Measurements from ENCODE around the gene CCDC40.
"Not testable (repeated sequence)": the region's sequence is repeated elsewhere in the genome, so short reads cannot be mapped to it uniquely, and the experiment has no call there.

CCDC40 gene

DNA sequence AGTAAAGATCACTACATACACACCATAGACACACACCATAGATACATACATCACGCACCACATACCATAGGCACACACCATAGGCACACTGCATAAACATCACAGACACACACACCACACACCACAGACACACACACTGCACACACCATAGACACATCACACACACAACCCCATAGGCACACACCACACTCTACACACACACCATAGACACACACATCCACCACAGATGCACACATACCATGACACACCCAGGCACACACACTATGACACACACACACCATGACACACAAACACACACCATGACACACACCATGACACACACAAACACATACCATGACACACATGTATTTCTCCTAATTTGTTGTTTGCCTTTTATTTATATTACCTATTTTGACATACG lies 14.8 kb upstream of the CCDC40 start:
- no peak for DNase-seq (ENCODE audit: low read depth in 2 of 2)

GRCh38 chr17:80023481-80024205 lies 12.8 kb upstream of the CCDC40 start:
- DNase-seq (ENCODE audit: low read depth in 2 of 2), result no peak

DNA sequence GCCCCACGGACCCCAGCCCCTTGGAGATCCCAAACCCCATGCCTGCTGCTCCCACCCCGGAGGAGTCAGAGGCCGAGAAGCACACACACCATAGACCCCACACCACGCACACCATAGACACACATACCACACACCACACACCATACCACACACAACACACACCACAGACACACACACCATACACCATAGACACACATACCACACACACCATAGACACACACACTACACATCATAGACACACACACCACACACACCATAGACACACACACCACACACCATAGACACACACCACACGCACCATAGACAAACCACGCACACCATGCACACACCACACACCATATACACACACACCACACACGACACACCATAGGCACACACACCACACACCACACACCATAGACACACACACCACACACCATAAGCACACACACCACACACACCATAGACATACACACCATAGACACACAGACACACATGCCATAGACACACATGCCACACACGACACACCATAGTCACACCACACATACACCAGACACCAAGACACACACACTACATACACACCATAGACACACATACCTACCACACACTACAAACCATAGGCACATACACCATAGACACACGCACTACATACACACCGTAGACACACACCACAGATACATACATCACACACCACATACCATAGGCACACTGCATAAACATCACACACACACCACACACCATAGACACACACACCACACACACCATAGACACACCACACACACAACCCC lies 12.1 kb upstream of the CCDC40 start:
- DNase-seq (ENCODE audit: low read depth in 2 of 2), result no peak

DNA sequence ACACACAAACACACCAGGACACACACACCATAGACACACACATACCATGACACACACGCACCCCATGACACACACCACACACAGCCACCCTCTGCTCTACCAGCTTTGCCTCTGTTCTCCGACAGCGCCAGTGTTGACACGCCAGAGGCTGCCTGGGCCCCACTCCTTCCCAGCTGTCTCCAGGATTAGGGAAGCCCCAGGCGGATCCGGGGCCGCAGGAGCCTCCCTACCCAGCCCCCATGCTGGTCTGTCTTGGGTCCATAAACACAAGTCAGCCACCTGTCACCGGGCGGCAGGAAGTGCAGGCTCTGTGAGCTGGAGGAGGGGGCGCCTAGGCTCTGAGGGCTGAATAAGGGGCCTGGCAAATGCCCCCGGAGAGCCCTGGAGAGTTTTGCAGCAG lies 11.3 kb upstream of the CCDC40 start:
- DNase-seq (ENCODE audit: low read depth in 2 of 2), result no peak

DNA sequence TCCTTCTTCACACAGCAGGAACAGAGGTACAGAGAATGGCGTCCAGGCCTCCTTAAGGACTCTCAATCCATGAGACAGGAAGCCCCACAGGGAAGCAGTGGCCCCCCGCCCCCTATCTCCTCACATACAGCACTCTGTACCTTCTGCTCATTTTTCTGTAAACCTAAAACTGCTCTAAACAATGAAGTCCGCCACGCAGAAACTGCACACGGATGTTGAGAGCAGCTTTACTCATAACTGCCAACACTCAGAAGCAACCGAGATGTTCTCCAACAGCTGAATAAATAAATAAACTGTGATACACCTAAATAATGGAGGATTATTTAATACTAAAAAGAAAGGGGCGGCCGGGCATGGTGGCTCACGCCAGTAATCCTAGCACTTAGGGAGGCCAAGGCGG lies 10.6 kb upstream of the CCDC40 start:
- no peak for DNase-seq (ENCODE audit: low read depth in 2 of 2)

DNA sequence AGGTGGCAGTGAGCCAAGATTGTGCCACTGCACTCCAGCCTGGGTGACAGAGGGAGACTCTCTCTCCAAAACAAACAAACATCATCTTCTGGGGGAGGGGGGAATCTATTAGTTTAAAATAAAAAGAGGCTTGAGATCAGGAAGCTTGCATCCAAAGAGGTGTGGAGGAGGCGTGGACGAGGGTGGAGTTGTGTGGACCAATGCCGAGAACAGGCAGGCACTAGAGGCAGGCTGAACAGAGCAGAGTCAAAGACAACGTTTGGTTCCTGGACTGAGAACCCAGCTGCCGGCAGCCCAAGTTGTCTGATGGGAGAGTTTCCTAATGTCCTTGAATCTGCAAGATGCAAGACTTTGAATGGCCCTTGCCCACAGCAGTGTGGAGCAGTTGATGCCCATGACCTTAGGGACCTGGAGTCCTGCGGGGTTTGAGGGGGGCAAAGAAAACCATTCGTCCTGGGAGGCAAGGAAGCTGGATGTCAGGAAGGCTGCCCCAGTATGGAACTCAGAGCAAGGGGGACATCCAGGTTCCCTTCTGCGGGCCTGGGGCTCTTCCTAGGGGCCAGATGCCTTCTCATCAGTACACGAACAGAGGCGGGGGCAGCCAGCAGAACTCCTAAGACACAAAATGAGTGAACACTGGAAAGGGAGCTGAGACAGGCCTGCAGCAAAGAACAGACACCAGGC lies 9.9 kb upstream of the CCDC40 start:
- DNase-seq (ENCODE audit: low read depth in 2 of 2), result no peak

GRCh38 chr17:80027043-80027435 lies 9.4 kb upstream of the CCDC40 start:
- no peak for DNase-seq (ENCODE audit: low read depth in 2 of 2)

DNA sequence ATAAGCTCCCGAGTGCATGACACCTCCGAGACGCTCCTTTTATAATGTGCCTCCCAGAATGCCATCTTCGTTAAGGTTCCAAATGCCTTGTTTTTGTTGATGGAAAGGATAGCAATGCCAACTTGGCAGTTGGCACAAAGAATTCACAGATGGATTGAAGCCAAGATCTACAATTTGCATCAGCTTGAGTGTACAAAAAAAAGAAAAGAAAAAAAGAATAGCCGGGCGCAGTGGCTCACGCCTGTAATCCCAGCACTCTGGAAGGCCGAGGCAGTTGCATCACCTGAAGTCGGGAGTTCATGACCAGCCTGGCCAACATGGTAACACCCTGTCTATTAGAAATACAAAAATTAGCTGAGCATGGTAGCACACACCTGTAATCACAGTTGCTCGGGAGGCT lies 8.4 kb upstream of the CCDC40 start:
- DNase-seq (ENCODE audit: low read depth in 2 of 2), result no peak

- DNase-seq (ENCODE audit: low read depth in 2 of 2), result no peak
Measured at GRCh38 chr17:80029258-80029974, 7.0 kb upstream of the CCDC40 start.

GRCh38 chr17:80030730-80031410 lies 5.6 kb upstream of the CCDC40 start:
- DNase-seq (ENCODE audit: low read depth in 2 of 2), result no peak

- DNase-seq (ENCODE audit: low read depth in 2 of 2), result no peak
Measured at GRCh38 chr17:80031691-80032430, 4.6 kb upstream of the CCDC40 start.

DNA sequence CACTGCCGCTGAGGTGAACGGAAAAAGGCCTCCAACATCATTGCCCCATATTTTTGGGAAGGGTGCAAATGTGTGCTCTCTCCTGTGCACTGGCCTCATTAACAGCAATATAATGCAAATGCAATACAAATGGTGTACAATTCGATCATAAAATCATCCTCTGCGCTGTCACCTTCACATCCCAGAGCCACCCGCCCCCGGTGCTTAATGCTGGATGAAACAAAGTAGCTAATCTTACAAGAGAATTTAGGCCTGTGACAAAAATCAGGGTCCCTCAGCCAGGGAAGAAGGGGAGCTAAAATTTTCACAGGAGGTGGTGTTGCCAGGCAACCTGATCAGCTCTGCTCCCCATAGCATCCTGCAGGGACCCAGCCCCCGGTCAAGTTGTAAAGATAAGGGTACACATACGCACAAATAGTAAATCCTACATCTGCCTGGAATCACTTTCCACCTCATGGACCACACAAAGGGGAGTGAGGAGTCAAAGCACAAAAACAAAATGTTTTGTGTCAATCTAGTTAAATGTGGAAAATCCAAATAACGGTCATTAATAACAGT lies 3.7 kb upstream of the CCDC40 start:
- DNase-seq (ENCODE audit: low read depth in 2 of 2), result no peak

- DNase-seq (ENCODE audit: low read depth in 2 of 2), result no peak
Measured at GRCh38 chr17:80033840-80034239, 2.6 kb upstream of the CCDC40 start.

DNA sequence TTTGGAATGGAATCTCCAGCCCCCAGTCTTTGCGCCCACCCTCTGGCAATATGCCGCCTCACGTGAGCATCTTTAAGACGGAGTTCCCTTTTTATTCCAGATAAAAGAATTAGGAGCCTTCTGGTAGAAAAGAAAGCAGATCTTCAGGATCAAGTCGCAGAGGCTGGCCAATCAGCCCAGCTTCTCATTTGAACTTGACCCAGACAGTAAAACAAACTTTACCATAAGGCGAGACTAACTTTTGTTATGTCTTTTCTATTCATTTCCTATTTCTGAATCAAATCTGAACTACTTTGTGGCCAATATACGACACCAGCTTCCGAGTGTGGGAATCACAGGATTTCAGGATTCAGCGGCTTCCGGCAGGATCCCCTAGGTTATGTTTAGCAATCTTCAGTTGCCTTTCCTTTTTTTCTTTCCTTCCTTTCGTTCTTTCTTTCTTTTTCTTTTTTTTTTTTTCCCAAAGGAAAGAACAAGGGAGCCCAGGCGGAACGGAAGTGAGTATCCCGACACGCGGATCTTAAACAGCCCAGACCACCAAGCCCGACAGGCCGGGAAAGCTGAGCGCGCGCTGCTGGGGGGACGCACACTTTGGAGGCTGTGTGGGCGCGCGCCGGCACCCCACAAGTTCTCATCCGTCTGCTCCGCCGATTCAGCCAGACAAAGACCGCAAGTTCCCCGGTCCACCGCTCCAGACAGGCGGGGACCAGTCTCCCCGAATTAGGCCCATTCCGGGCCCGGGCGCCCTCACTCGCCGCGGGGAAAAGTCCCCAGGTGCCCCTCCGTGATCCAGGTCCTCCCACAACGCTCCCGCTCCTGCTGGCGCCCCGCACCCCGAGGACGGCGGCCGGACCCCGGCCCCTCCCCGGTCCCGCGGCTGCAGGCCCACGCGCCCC lies 1.4 kb upstream of the CCDC40 start:
- DNase-seq (ENCODE audit: low read depth in 2 of 2), result peak; percentile 14 to 24

- DNase-seq (ENCODE audit: low read depth in 2 of 2), result no peak
Measured at GRCh38 chr17:80035687-80035936, 830 bp upstream of the CCDC40 start, which contains the start of gene TBC1D16. TBC1D16 (minus strand) TSS chr17:80035872; CDS start chr17:80013547, 22,325 bp downstream.

GRCh38 chr17:80036715-80037477 lies 454 bp downstream of the CCDC40 start:
- DNase-seq (ENCODE audit: low read depth in 2 of 2), result peak in 1 of 2 donors; percentile 9

GRCh38 chr17:80043963-80044362 lies 7.5 kb downstream of the CCDC40 start:
- no peak for DNase-seq (ENCODE audit: low read depth in 2 of 2)

DNA sequence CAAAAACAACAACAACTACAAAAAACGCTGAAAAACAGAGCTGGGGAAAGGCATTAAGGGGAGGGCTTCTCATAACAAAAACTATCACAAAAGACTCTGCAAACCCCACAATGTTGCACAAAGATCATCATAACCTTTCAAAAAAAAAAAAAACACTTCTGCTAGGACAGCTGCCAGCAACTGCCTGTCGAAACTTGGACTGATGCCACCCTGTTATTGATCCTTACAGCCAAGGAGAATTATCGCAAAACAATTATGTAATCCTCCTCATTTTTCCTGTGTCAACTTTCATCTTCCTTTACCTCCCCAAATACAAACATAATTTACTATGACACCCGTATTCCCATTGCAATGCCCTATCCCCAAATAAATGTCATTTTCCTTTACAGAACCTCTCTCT lies 9.3 kb downstream of the CCDC40 start:
- DNase-seq (ENCODE audit: low read depth in 2 of 2), result no peak

DNA sequence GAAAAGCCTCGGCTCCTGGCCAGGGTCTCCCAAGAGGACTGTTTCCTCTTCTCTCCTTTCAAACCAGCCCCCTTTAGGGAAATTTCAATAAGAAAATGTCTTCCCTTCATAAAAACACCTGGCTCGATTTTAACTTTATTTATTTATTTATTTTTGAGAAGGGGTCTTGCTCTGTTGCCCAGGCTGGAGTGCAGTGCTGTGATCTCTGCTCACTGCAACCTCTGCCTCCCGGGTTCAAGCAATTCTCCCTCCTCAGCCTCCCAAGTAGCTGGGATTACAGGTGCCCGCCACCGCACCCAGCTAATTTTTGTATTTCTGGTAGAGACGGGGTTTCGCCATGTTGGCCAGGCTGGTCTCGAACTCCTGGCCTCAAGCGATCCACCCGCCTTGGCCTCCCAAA lies 10.3 kb downstream of the CCDC40 start:
- not testable (repeated sequence) for DNase-seq (ENCODE audit: low read depth in 2 of 2)
